Lower lobe of right lung (tissue), 2 donors: ENCODE results near the gene ALAS1. TPM values are rescaled to one million over a fixed set of nuclear protein-coding genes. Genes with fewer than 3 reads are reported as not detected.

Source experiments
- ATAC-seq, 2 donors: fragments of 200-7000 bp; cut with Tn5 transposase; one replicate each; pipeline ENCODE4 v1.9.1; 2020 to 2022; ENCODE audit warnings: mild to moderate bottlenecking in 2 of 2, moderate library complexity in 2 of 2
- DNase-seq: peaks from one replicate; pipeline ENCODE4 v3.0.0-alpha.2; 2020
- H3K27ac ChIP-seq: fragments of 200-600 bp; one replicate; pipeline ENCODE4 v1.8.0; 2022
- H3K27me3 ChIP-seq: fragments of 200-600 bp; one replicate; pipeline ENCODE4 v1.8.0; 2022; ENCODE audit warnings: low read depth
- H3K36me3 ChIP-seq: fragments of 200-600 bp; one replicate; pipeline ENCODE4 v1.8.0; 2022; ENCODE audit warnings: mild to moderate bottlenecking
- H3K4me1 ChIP-seq: fragments of 200-600 bp; one replicate; pipeline ENCODE4 v1.8.0; 2022
- H3K4me3 ChIP-seq: fragments of 200-600 bp; one replicate; pipeline ENCODE4 v1.8.0; 2022; ENCODE audit warnings: mild to moderate bottlenecking
- H3K9me3 ChIP-seq: fragments of 200-600 bp; one replicate; pipeline ENCODE4 v1.8.0; 2022
- CTCF ChIP-seq: fragments of 200-600 bp; IDR thresholded peaks from one replicate; pipeline ENCODE4 v1.8.0; 2022; ENCODE audit warnings: antibody characterized with exemption, mild to moderate bottlenecking
- intact Hi-C: fragments of 100-400 bp; cut with DNase I; formaldehyde crosslinking; loops from one replicate; pipeline ENCODE4 v1.11.0; 2022
- total RNA-seq: library from RNA; stranded (reverse); fragmentation: NEBNext Ultra II Directional; extraction: Animal tissue kit (Norgen Biotek cat#: 25700); gene quantifications from one replicate; pipeline ENCODE4 v1.2.1, GENCODE V29; 2021
- donor health status: DM: no; HTN: yes; CAD: no; lungs with severe emphysema.

ALAS1 gene
- total RNA-seq, 1 donor from 2014 or later: 103 TPM

GRCh38 chr3:52259035-52259434 lies 61.1 kb downstream of the ALAS1 start:
- intact Hi-C loops: no loop called here
- peaks cover 100% of the 10 kb centered on the region for H3K36me3 ChIP-seq

GRCh38 chr3:52259448-52259847 lies 61.5 kb downstream of the ALAS1 start:
- Histone ChIP-seq H3K4me1 (peaks cover 8% of the 10 kb centered on the region), H3K9me3 (no peaks in the 10 kb centered on the region), H3K27ac (no peak overlapping the region), H3K36me3 (peaks cover 100% of the 10 kb centered on the region), H3K27me3 (no peaks in the 10 kb centered on the region), H3K4me3 (no peak overlapping the region)
- ATAC-seq (no peak), DNase-seq (no peak)
- intact Hi-C loops: no loop called here
- TF ChIP-seq CTCF: no peak

More at GRCh38 chr3:52259035-52259434, 61.1 kb downstream of the ALAS1 start:
- H3K27ac ChIP-seq: no peak overlapping the region
- no peaks in the 10 kb centered on the region for H3K27me3 ChIP-seq
- no peak for TF ChIP-seq CTCF
- no peak for DNase-seq
- H3K4me1 ChIP-seq: peaks cover 12% of the 10 kb centered on the region
- H3K4me3 ChIP-seq: no peak overlapping the region
- H3K9me3 ChIP-seq: no peaks in the 10 kb centered on the region
- ATAC-seq: no peak

- peaks cover 100% of the 10 kb centered on the region for H3K36me3 ChIP-seq
- intact Hi-C loops: no loop called here
- H3K9me3 ChIP-seq: no peaks in the 10 kb centered on the region
- no peak for TF ChIP-seq CTCF
- no peaks in the 10 kb centered on the region for H3K27me3 ChIP-seq
- ATAC-seq: no peak
- no peak overlapping the region for H3K27ac ChIP-seq
- no peak for DNase-seq
- no peak overlapping the region for H3K4me3 ChIP-seq
- H3K4me1 ChIP-seq: peaks cover 12% of the 10 kb centered on the region
Measured at GRCh38 chr3:52262447-52262846, 64.5 kb downstream of the ALAS1 start.

Other genes with a start within 250 kb of the ALAS1 start
- gene GPR62, start 242.8 kb upstream of the ALAS1 start, total RNA-seq: not detected
- gene PCBP4, start 230.7 kb upstream of the ALAS1 start, total RNA-seq: 24.6 TPM
- gene ABHD14B, start 224.1 kb upstream of the ALAS1 start, total RNA-seq: 48.8 TPM
- 17.8 TPM for gene ABHD14A, start 223.1 kb upstream of the ALAS1 start, total RNA-seq
- gene ACY1, start 214.6 kb upstream of the ALAS1 start, total RNA-seq: 20.6 TPM
- gene RPL29, start 202.3 kb upstream of the ALAS1 start, total RNA-seq: 765 TPM
- 28.8 TPM for gene DUSP7, start 141.6 kb upstream of the ALAS1 start, total RNA-seq
- gene POC1A, start 43.7 kb upstream of the ALAS1 start, total RNA-seq: 2.7 TPM
- gene TLR9, start 27.5 kb downstream of the ALAS1 start, total RNA-seq: 1.0 TPM
- 62.2 TPM for gene TWF2, start 41.0 kb downstream of the ALAS1 start, total RNA-seq
- gene PPM1M, start 47.6 kb downstream of the ALAS1 start, total RNA-seq: 53.4 TPM
- gene WDR82, start 80.5 kb downstream of the ALAS1 start, total RNA-seq: 60.2 TPM
- 9.5 TPM for gene GLYCTK, start 89.7 kb downstream of the ALAS1 start, total RNA-seq
- gene DNAH1, start 118.2 kb downstream of the ALAS1 start, total RNA-seq: 16.4 TPM
- 61.9 TPM for gene BAP1, start 211.8 kb downstream of the ALAS1 start, total RNA-seq
- 7.7 TPM for gene PHF7, start 212.5 kb downstream of the ALAS1 start, total RNA-seq
- gene SEMA3G, start 246.9 kb downstream of the ALAS1 start, total RNA-seq: 23.6 TPM